VCaP (cell line): ENCODE results near the gene COPZ2.
"Not testable (repeated sequence)": the region's sequence is repeated elsewhere in the genome, so short reads cannot be mapped to it uniquely, and the experiment has no call there.

Experiments
- H3K27ac ChIP-seq: fragments of 450-650 bp; 2 replicates; pipeline ENCODE4 v1.5.1; 2017
- TF ChIP-seq, protein P1 (sequence below): fragments of 450-650 bp; conservative IDR thresholded peaks from 2 replicates; pipeline ENCODE4 v1.5.1; 2017; ENCODE audit warnings: mild to moderate bottlenecking, moderate library complexity

COPZ2 gene

DNA sequence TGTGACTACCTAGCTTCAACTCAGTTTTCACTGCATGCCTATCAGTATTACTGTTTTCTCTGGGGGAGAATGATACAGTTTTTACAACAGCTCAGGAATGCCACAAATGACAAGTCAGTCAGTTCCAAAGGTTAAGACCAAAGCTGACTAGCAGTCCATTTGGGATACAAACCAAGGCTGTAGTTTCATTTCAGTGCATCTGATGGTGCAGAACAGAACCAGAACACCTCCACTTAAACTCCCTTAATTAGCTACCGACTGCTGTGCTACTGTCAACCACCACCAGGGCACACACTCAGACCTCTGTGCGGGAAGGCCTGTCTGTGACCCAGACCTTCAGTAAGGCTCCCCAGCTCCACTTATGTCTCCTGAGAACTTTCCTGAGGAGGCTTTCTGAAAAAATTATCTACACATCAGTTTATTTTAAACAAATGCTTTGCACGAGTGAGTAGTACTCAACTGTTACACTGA is 30.9 kb upstream of the COPZ2 start:
- TF ChIP-seq, protein P1, sequence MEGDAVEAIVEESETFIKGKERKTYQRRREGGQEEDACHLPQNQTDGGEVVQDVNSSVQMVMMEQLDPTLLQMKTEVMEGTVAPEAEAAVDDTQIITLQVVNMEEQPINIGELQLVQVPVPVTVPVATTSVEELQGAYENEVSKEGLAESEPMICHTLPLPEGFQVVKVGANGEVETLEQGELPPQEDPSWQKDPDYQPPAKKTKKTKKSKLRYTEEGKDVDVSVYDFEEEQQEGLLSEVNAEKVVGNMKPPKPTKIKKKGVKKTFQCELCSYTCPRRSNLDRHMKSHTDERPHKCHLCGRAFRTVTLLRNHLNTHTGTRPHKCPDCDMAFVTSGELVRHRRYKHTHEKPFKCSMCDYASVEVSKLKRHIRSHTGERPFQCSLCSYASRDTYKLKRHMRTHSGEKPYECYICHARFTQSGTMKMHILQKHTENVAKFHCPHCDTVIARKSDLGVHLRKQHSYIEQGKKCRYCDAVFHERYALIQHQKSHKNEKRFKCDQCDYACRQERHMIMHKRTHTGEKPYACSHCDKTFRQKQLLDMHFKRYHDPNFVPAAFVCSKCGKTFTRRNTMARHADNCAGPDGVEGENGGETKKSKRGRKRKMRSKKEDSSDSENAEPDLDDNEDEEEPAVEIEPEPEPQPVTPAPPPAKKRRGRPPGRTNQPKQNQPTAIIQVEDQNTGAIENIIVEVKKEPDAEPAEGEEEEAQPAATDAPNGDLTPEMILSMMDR, result peak; percentile 52
- H3K27ac ChIP-seq, result no peak overlapping the region

DNA sequence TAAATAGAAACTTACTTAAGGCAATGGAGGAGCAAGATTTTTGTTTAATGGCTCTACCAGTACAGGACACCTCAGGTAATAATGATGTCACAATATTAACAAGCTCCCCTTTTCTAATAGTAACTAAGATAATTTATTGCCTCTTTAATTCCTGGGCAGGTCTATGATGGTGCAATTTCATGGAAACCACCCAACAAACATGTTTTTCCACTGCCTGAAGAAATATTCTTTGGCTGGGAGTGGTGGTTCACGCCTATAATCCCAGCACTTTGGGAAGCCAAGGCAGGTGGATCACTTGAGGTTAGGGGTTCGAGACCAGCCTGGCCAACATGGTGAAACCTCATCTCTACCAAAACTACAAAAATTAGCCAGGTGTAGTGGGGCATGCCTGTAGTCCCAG is 30.2 kb upstream of the COPZ2 start:
- H3K27ac ChIP-seq, result not testable (repeated sequence)

DNA sequence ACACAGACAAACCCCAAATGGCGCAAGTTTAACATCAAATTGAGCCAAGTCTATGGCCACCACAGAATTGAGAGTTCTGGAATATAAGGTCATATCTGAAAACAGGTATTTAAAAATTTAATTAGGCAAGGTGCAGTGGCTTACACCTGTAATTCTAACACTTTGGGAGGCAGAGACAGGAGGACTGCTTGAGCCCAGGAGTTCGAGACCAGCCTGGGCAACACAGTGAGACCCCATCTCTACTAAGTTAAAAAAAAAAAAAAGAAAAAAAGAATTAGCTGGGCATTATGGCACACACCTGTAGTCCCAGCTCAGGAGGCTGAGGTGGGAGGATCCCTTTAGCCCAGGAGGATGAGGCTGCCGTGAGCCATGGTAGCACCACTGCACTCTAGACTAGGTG is 29.6 kb upstream of the COPZ2 start:
- TF ChIP-seq, protein P1, result no peak
- no peak overlapping the region for H3K27ac ChIP-seq

DNA sequence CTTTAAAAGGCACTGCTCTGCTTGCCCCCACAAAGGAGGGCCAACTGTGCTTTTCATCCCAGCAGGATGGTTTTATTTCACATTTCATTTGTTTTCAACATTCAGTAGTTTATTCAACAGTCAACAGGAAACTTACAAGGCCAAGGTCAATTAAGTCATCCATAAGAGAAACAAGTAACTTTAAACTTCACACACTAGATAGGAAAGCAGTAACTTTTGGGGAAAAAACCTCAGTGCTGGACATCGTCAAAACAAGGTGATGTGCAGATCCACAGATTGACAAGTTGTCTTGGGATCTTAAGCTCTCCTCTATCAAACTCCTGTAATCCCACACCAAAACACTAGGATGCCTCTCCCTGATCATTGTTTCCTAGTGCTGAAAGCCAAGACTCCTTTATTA is 29.1 kb upstream of the COPZ2 start:
- H3K27ac ChIP-seq, result no peak overlapping the region
- TF ChIP-seq, protein P1, result no peak

DNA sequence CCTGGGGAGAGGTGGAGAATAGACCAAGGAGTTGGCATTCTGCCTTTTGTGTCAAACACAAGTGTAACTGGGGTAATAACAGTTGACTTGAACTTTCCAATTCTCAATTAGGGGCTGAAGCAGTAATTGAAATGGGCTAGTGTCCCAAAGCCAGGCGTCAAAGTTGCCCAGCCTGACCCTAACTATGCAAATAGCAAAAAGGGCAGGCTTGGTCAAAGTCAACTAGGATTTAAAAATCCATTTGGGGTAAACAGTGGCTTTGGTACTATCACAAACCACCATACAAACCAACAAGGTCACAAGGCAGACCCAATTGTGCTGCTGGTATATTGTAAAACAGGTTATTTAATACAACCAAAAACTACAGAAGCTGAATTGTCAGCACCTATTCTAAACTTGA is 28.6 kb upstream of the COPZ2 start:
- TF ChIP-seq, protein P1, result no peak
- H3K27ac ChIP-seq, result no peak overlapping the region

DNA sequence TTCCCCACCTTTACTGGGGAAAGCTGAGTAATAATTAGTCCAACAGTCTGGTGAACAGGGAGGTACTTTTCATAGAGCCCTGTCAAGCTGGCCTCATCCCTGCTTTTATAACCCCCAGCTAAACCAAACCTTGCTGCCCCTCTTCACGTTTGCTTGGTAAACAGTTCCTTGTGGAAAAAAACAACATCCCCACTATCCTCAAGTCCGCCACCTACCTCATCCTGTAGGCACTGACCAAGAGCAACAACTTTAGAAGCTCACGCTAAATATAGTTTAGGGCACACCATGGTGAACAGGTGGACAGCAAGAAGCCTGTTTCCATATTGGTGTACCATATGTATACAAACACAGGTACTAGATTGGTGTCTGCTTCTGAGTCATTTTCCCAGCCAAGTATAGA is 27.0 kb upstream of the COPZ2 start:
- H3K27ac ChIP-seq, result no peak overlapping the region
- TF ChIP-seq, protein P1, result no peak

DNA sequence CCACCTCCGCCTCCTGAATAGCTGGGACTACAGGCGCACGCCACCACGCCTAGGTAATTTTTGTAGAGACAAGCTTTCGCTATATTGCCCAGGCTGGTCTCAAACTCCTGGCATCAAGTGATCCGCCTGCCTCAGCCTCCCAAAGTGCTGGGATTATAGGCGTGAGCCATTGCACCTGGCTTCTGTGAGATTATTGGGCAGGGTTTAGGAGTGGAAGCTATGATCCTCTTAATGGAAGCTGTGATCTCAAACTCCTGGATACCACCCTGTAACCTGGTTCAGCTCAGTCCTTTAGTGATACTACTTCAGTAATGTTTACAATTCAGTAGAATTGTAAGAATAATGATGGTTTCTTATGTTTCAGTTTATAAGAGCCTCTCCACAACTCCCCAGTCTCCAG is 24.7 kb upstream of the COPZ2 start:
- TF ChIP-seq, protein P1, result no peak
- H3K27ac ChIP-seq, result no peak overlapping the region

DNA sequence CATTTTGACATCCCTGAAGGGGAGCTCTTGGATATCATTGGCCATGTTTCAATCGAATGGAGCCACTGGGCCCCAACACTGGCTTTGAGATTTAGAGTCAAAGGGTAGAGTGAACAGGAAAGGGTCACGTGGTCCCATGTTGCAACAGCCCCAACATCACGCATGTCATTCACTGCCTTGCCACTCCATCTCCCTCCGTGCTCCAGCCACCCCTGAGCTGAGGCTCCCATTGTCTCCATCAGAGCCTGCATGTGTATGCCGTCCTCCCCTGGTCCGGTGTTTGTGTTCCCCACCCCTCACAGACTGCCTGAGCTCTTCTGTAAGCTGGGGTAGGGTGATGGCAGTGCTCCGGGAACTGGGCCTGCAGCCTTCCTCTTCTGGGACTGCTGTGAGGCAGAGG is 22.7 kb upstream of the COPZ2 start:
- H3K27ac ChIP-seq, result no peak overlapping the region

More for the DNA sequence above, 22.7 kb upstream of the COPZ2 start:
- TF ChIP-seq, protein P1, result no peak
